Tibial nerve (tissue), 4 donors: Measurements from ENCODE around the gene RIC1. TPM values are rescaled to one million over a fixed set of nuclear protein-coding genes. Genes with fewer than 3 reads are reported as not detected.

ENCODE experiments used
- DNase-seq, 2 donors: peaks; one replicate each; pipeline ENCODE4 v3.0.0-alpha.2; 2019; ENCODE audit warnings: low spot score in 2 of 2
- H3K27ac ChIP-seq, 4 donors: fragments of 200-600 bp; sonication (generic) in 3 of 4; one replicate each; pipeline ENCODE4 v1.5.1; 2017 to 2019; ENCODE audit warnings: mild to moderate bottlenecking in 1 of 4
- H3K27me3 ChIP-seq, 2 donors: fragments of 200-600 bp; sonication (generic) in 1 of 2; one replicate each; pipeline versions ENCODE4 v1.5.1 to v1.6.0; 2017 to 2019
- H3K36me3 ChIP-seq, 3 donors: fragments of 200-600 bp; sonication (generic); one replicate each; pipeline ENCODE4 v1.5.1; 2018 to 2019
- H3K4me1 ChIP-seq, 4 donors: fragments of 200-600 bp; sonication (generic) in 3 of 4; one replicate each; pipeline ENCODE4 v1.5.1; 2017 to 2019
- H3K4me3 ChIP-seq, 4 donors: fragments of 200-600 bp; sonication (generic) in 3 of 4; one replicate each; pipeline ENCODE4 v1.5.1; 2017 to 2019; ENCODE audit warnings: mild to moderate bottlenecking in 1 of 4, moderate library complexity in 1 of 4
- H3K9me3 ChIP-seq, 4 donors: fragments of 200-600 bp; sonication (generic) in 3 of 4; one replicate each; pipeline ENCODE4 v1.5.1; 2017 to 2019
- POLR2A ChIP-seq, 2 donors: fragments of 450-650 bp; IDR thresholded peaks; one replicate each; pipeline ENCODE4 v1.6.1; 2017; ENCODE audit warnings: antibody characterized with exemption in 2 of 2, mild to moderate bottlenecking in 2 of 2, moderate library complexity in 2 of 2
- WGBS, 2 donors: methylation state at CpG; one replicate each; pipeline ENCODE4 v1.1.5; 2018; 5-methylcytosine and 5-hydroxymethylcytosine counted together
- total RNA-seq, 4 donors: library from RNA; depleted of rRNA; stranded (reverse); fragments of >200 nt; gene quantifications; one replicate each; pipeline ENCODE4 v1.1.0, GENCODE V29; 2016

RIC1 gene
- total RNA-seq, 4 donors from 2014 or later, result 41.0 to 45.9 (median 43.4) TPM

DNA sequence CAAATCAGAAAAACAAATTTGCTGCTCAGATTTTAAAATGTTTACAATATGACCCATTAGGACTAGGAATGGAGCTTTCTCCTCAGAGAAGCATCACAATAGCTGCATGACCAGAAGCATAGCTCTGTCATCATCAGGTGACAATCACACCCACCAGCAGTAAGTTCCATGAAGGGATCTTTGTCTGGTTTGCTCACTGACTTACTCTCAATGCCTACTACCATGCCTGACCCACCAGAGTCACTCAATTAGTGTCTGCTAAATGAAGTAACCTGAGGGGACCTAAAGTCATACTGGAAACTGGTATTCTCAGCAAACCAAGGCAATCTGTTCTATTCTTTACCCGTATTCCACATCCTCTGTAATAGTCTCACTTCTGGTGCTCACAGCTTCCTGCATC is 196.3 kb downstream of the RIC1 start:
- H3K27ac ChIP-seq, result no peak overlapping the region
- no peak for DNase-seq
- peaks cover 0 to 51% (median 0%) of the 10 kb centered on the region in 3 donors for H3K36me3 ChIP-seq
- WGBS, 2 donors, result 69 to 81% methylated on average over 1 of the region's 1 CpG
- H3K9me3 ChIP-seq, result no peaks in the 10 kb centered on the region
- TF ChIP-seq POLR2A (IDR thresholded peaks at IDR 0.05), result no peak
- no peak overlapping the region for H3K4me3 ChIP-seq
- no peaks in the 10 kb centered on the region for H3K4me1 ChIP-seq
- no peaks in the 10 kb centered on the region for H3K27me3 ChIP-seq

Other genes starting within 250 kb of the RIC1 start
- gene PLGRKT, start 191.2 kb upstream of the RIC1 start, total RNA-seq, result 10 to 100 TPM in 1 of 4 donors, 1 to 10 TPM in 3; 8.4 to 12.0 (median 9.3) TPM
- 1 to 10 TPM; 2.1 to 4.2 (median 2.5) TPM for gene CD274, start 178.6 kb upstream of the RIC1 start, total RNA-seq
- gene PDCD1LG2, start 118.6 kb upstream of the RIC1 start, total RNA-seq, result 1 to 10 TPM in 3 of 4 donors, under 1 TPM in 1; 0.44 to 3.1 (median 1.9) TPM
- 10 to 100 TPM; 11.1 to 17.5 (median 13.6) TPM for gene ERMP1, start 204.0 kb downstream of the RIC1 start, total RNA-seq